Right ventricle myocardium superior (tissue), 1 donor: ENCODE results near the gene GCNT3. TPM values are rescaled to one million over a fixed set of nuclear protein-coding genes. Genes with fewer than 3 reads are reported as not detected.
"Not testable (repeated sequence)": the region's sequence is repeated elsewhere in the genome, so short reads cannot be mapped to it uniquely, and the experiment has no call there.

Experiments
- ATAC-seq: fragments of 200-7000 bp; cut with Tn5 transposase; one replicate; pipeline ENCODE4 v1.9.1; 2020; ENCODE audit warnings: mild to moderate bottlenecking; ENCODE audit not compliant: poor library complexity
- DNase-seq: peaks from one replicate; pipeline ENCODE4 v3.0.0-alpha.2; 2020
- intact Hi-C: fragments of 100-400 bp; cut with DNase I; formaldehyde crosslinking; loops from one replicate; pipeline ENCODE4 v1.11.2; 2022
- total RNA-seq: library from RNA; stranded (reverse); fragmentation: NEBNext Ultra II Directional; extraction: Animal tissue kit (Norgen Biotek cat#: 25700); gene quantifications from one replicate; pipeline ENCODE4 v1.2.1, GENCODE V29; 2021
- donor health status: DM: no; HTN: yes; CAD: no; lungs with severe emphysema.

The GCNT3 gene
- total RNA-seq, 1 donor from 2014 or later, result not detected

DNA sequence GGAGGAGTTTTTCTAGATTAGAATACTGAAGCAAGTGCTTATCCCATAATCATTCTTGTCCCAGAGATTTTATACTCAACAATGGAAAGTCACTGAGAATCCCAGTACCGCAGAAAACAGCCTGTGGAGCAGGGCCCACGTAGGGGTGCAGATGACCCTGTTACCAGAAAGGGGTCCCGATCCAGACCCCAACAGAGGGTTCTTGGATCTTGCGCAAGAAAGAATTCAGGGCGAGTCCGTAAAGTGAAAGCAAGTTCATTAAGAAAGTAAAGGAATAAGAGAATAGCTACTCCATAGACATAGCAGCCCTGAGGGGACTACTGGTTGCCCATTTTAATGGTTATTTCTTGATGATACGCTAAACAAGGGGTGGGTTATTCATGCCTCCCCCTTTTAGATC lies 2.6 kb downstream of the GCNT3 start:
- DNase-seq, result no peak
- intact Hi-C loops, result no loop called here
- ATAC-seq, result no peak

DNA sequence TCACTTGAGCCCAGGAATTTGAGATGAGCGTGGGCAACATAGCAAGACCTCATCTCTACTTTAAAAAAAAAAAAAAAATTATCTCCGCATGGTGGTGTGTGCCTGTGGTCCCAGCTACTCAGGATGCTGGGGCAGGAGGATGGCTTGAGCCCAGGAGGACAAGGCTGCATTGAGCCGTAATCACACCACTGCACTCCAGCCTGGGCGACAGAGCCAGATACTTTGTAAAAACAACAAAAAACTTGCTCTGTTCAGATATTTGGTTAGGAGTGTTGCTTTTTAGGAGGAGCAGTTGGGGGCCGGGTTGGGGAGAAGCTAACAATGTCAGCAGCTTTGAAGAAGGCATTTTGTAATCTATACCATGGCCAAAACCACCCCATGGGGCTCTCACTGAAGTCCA lies 4.1 kb downstream of the GCNT3 start:
- DNase-seq (no peak), ATAC-seq (no peak)
- intact Hi-C loops, result no loop called here

DNA sequence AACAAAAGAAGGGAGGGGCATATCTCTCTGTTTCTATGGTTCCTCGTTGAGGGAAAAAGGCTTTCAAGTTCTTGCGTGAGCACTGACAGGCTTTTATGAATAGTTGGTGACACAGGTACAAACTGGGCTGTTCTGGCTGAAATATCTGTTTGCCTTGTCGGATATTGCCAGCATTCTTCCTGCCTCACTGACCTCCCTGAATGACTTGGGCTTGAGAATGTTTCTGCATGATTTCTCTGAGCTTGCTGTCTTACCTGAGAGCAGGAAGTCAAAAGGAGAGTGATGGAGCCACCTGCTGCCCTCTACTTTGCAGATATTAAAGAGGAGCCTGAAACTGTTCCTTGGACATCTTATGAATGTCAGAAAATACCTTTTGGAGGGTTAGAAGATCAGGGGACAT lies 4.8 kb downstream of the GCNT3 start:
- ATAC-seq (no peak), DNase-seq (no peak)
- intact Hi-C loops, result no loop called here

DNA sequence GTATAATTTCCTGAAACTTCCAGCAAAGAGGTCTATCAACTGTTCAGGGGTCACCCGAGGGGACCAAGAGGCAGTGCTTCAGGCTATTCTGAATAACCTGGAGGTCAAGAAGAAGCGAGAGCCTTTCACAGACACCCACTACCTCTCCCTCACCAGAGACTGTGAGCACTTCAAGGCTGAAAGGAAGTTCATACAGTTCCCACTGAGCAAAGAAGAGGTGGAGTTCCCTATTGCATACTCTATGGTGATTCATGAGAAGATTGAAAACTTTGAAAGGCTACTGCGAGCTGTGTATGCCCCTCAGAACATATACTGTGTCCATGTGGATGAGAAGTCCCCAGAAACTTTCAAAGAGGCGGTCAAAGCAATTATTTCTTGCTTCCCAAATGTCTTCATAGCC lies 6.8 kb downstream of the GCNT3 start:
- intact Hi-C loops, result no loop called here
- DNase-seq, result no peak
- ATAC-seq, result no peak

DNA sequence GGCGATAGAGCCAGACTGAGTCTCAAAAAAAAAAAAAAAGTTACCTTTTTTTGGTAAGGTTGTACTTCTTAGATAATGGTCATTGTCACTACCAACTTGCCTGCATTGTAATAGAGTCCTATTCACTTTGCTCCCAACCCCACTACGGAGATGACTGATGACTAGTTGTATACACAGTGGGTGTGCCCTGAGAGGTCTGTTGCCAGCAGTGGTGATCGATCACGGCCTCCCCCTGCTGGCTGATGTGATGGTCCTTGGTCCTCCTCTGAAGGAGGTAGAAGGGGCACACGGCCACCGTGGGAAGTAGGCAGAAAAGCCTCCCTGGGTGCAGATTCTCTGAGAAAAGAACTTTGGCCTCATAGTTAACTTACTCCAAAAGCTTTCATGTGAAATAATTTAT lies 10.7 kb downstream of the GCNT3 start:
- intact Hi-C loops, result no loop called here
- ATAC-seq (no peak), DNase-seq (no peak)

DNA sequence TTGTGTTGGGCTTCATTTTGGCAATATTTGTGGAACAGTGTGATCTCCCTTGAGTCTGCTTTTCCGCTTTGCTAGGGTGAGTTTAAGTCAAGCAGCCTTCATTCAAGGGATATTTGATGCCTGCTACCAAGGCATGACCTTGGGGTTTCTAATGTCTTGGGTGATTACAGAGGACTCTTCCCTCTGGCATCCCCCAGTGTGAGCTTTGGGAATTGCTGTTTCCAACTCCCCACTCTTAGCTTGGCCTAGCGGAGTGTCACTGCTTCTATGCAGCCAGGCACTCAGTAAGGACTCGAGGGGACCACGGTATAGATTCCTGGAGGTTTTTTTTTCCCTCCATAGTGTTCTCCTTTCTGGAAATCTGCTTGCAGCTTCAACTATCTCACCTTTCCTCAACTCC lies 21.1 kb downstream of the GCNT3 start:
- intact Hi-C loops, result no loop called here
- no peak for ATAC-seq
- no peak for DNase-seq

DNA sequence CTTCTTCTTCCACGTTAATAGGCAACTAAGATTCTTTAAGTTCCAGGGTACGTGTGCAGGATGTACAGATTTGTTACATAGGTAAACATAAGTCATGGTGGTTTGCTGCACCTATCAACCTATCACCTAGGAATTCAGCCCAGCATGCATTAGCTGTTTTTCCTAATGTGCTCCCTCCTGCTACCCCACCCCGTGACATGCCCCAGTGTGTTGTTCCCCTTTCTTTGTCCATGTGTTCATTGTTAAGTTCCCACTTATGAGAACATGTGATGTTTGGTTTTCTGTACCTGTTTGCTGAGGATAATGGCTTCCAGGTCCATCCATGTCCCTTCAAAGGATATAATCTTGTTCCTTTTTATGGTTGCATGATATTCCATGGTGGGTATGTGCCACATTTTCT lies 24.6 kb downstream of the GCNT3 start:
- intact Hi-C loops, result no loop called here
- DNase-seq (no peak), ATAC-seq (no peak)

DNA sequence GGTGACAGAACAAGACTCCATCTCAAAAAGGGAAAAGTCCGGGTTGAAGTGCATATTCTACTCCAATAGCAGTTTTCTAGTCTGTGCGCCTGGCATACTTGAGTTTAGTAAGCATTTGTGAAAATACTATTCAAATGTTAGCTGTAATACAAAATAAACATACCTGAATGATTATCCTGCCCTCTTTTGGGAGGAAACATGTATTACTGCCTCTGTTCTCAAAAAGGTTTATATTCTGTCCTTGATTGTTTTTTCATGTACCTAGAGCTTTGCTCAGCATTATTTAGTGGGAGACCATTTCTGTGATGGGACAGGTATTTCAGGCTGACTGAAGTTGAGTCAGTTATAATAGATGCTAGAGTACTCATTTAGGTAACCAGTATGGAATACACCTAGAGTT lies 25.9 kb downstream of the GCNT3 start:
- intact Hi-C loops, DNase-seq, ATAC-seq: not testable (repeated sequence)

DNA sequence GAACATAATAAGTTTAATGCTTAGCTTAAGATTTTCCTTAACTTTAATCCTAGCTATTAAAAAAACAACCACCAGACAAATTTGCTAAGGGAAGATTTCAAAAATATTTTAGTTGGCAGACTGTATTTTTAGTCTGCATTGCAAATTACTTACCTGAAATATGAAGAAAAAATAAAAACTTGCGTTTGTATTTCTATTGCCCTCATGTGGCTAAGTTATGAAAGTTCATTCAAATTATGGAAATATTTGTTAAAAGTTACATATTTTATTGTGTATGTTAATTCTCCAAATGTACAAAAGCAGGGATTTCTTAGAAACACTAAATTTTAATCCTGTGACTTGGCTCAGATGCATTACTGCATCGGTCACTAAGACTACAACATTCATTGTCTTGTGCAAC lies 30.8 kb downstream of the GCNT3 start:
- DNase-seq (no peak), ATAC-seq (no peak)
- intact Hi-C loops, result no loop called here

DNA sequence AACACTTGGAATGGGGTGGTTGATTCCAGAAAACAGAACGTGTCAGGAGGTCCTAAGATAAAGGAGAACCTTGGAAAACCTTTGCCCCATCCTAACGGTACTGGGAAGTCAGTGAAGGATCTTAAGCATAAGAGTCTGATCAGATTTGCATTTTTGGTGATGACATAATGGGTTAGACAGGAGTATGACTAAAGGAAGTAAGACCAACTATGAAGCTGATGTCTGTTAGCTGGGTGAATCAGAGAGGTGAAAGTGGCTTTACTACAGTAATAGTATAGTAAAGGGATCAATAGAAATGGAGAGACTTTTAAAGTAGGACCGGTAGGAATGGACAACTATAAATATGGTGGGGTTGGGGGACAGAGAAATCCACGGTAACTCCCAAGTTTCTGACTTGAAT lies 33.2 kb downstream of the GCNT3 start:
- intact Hi-C loops, result no loop called here
- ATAC-seq (no peak), DNase-seq (no peak)

DNA sequence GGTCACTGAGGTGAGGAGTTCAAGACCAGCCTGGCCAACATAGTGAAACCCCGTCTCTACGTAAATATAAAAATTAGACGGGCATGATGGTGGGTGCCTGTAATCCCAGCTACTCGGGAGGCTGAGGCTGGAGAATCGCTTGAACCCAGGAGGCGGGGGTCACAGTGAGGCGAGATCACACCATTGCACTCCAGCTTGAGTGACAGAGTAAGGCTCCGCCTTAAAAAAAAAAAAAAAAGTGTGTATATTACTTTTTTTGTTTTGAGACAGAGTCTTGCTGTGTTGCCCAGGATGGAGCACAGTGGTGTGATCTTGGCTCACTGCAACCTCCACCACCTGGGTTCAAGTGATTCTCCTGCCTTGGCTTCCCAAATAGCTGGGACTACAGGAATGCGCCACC lies 34.2 kb downstream of the GCNT3 start:
- intact Hi-C loops, ATAC-seq, DNase-seq: not testable (repeated sequence)

DNA sequence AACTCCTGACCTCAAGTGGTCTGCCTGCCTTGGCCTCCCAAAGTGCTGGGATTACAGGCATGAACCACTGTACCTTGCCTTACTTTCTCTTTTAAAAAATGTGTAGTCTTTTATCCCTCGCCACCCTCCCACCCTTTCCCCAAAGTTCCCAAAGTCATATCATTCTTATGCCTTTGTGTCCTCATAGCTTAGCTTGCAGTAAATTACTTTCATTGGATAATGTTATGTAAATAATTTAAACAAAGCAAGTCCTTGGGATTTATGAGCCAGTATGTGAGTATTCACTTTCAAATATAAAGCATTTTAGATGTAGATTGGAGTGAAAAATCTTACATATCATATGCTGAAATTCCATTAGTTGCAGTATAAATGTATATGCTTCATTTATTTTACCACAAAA lies 34.7 kb downstream of the GCNT3 start:
- intact Hi-C loops, result no loop called here
- ATAC-seq (no peak), DNase-seq (no peak)

DNA sequence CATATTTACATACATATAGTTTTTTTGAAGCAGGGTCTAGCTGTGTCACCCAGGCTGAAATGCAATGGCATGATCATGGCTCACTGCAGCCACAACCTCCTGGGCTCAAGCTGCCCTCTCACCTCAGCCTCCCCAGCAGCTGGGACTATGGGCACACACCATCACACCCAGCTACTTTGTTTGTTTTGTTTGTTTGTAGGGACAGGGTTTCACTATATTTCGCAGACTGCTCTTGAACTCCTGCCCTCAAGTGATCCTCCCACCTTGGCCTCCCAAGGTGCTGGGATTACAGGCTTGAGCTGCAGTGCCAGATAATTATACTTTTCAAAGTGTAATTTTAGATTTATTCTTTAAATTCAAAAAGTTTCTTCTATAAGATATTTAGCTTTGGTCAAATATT lies 35.5 kb downstream of the GCNT3 start:
- ATAC-seq (no peak), DNase-seq (no peak)
- intact Hi-C loops, result no loop called here

DNA sequence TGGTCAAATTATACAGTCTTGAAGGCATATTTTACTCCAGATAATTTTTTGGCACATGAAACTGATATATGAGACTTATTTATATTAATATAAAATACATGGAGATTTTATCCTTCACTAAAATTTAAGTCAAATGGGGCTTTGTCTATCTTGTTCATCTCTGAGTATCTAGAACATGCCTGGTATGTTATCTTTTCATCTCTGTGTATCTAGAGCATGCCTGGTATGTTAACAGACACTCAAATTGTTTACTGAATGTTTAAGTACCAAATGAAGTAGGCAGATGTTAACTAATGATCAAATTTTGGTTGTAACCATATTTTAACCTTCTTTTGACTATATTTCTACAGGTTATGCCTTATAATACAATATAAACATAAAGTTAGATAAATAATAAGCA lies 38.0 kb downstream of the GCNT3 start:
- ATAC-seq (no peak), DNase-seq (no peak)
- intact Hi-C loops, result no loop called here

DNA sequence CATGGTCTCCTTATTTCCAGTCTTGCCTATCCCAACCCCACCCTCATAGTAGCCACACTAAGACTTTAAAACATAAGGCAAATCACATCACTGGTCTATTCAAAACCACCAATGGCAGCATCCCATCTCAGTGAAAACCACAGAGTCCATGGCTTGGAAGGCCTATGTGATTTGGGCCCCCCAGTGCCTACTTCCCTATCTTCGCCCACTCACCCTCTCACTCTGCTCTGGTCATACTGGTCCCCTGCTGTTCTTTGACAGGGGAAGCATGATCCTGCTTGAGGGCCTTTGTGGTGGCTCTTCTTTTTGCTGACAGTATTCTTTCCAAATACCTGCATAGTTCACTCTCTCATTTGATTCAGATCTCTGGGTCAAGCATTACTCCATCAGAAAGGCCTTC lies 42.5 kb downstream of the GCNT3 start:
- DNase-seq (no peak), ATAC-seq (no peak)
- intact Hi-C loops, result no loop called here

DNA sequence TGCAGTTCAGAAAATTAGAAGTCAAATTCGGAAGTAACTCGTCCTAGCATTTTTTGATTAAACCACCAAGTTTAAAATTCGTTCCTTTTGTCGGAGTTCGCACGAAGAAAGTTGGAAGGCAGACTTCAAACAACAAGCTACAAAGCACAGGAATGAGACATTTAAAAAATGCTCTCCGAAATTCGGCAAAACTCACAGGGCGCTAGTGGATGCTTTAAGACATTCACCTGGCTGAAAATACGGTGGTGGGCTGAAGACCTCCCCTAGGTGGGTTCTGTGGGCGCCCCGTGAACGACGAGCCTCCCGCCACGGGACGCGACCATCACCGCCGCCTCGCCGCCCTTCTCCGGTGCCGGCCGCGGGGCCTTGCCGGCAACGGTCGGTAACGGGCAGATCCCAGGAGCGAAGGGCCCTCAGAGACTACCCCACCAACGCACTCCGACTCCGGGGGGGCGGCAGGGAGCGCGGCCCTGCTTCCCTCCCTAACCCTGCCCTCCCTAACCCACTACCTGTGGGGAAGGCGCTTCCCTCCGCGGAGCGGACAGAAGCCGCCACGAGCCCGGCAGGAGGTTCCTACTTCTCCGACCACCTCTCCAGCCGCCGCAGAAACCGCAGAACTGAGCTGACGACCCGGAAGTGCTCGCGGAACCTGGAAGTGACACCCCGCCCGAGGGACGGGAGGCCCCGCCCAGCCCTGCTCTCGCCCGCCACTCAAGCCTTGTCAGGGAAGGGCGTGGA lies 45.5 kb downstream of the GCNT3 start, which contains the start of gene GTF2A2:
Gene GTF2A2, minus strand, starts transcription at position 619 of the 738 bp plus-strand sequence. CDS start 5,238 bp downstream, outside the sequence.
- intact Hi-C loops, result no loop called here
- peak; percentile 97 for DNase-seq
- ATAC-seq, result peak; percentile 100

DNA sequence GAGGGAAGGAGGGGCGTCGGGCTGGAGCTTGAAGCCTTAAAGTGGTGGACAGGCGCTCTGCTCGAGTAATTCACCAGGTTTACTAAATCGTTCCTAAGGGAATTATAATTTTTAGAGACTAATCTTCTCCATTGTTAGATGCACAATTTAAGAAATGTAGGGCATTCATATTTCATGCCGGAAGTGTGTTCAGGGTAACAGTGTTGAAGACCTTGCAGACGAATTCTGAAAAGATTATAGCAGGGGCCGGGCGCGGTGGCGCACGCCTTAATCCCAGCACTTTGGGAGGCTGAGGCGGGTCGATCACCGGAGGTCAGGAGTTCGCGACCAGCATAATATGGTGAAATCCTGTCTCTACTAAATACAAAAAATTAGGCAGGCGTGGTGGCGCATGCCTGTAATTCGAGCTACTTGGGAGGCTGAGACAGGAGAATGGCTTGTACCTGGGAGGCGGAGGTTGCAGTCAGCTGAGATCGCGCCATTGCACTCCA lies 46.1 kb downstream of the GCNT3 start:
- intact Hi-C loops, result no loop called here
- peak; percentile 30 for ATAC-seq
- peak; percentile 51 for DNase-seq

DNA sequence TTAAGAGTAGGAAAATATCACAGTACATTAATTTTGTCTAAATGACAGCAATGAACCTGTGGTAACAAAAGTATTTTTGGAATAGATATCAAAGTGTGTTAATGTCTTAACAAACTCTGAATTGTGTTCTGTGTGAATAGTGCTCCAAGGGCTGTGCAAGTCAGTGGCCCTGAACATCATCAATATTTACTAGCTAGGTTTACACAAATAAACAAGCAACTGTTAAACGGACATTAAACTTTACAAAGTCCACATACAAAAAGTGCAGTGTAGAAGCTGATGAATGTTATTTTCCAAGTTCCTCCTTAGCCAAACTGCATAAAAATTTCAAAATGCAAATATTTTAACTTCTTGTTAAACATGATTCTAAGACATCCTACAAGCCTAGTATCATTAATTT lies 47.8 kb downstream of the GCNT3 start:
- no peak for ATAC-seq
- DNase-seq, result no peak
- intact Hi-C loops, result no loop called here

DNA sequence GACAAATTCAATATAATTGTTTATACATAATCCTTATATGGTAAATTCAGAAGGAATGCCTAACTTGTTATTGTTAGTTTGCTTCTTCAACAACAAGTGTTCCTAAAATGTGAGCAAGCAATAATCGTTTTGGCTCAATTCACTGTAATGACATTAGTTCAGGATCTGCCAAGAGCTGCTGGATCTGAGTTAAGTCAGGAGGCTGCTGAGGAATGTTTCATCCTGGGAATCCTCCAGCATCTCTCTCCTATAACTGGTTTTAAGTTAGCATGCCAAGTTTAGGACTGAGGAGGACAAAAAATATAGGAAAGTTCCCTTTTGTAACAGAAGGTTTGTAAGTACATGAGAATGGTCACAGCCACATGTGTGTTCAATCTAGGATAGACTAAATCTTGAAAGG lies 50.7 kb downstream of the GCNT3 start:
- intact Hi-C loops, result no loop called here
- ATAC-seq (peak; percentile 23), DNase-seq (no peak)

DNA sequence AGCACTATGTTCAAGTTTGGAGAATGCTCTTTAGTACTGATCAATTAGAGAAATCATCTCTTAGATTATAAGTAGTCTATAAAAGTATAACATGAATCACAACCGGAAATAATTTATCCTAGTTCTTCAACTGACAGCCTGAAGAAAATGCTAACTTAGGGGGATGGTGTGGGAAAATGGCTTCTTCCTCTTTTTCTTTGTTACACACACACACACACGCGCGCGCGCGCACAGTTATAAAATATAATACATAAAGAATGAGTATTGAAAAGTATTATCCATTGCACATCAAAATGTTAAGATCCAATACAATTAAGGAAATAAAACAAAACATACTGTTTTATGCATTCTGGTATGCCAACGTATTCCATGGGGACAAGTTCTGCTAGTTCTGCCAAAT lies 57.0 kb downstream of the GCNT3 start:
- DNase-seq (no peak), ATAC-seq (no peak)
- intact Hi-C loops, result no loop called here
